Measurements from ENCODE around the gene ZNF777.

Gene ZNF777

DNA sequence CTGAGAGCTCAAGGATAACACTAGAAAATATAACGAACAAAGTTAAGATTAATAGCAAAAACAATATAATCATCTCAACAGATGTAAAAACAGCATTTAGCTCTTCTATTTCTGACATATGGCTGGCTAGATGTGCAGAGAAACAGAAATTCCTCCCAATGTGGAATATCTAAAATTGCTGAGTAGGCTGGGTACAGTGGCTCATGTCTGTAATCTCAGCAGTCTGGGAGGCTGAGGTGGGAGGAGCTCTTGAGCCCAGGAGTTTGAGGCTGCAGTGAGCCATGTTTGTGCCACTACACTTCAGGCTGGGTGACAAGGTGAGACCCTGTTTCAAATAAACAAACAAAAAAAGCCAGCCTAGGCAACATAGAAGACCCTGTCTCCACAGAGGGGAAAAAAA is 18.7 kb upstream of the ZNF777 start:
- Histone ChIP-seq H3K56ac (ENCODE audit: low read length) (no peak overlapping the region), H3K4me3 (ENCODE audit: low read length) (no peak overlapping the region), H2BK15ac (replicated peaks; ENCODE audit: low read depth) (no peak overlapping the region), H2BK5ac (ENCODE audit: low read length) (no peak overlapping the region), H4K8ac (ENCODE audit: low read depth, low read length) (no peak overlapping the region), H3K27ac (ENCODE audit: low read depth, low read length) (no peak overlapping the region), H2AK5ac (ENCODE audit: low read length) (no peak overlapping the region), H3K23ac (ENCODE audit: low read length) (no peak overlapping the region), H3K4me1 (ENCODE audit: control insufficient read depth, low read depth, low read length) (peaks cover 6% of the 10 kb centered on the region), H3K4ac (ENCODE audit: low read depth, low read length) (no peak overlapping the region), H3K79me2 (ENCODE audit: control insufficient read depth, insufficient read depth, low read length) (no peaks in the 10 kb centered on the region), H3K18ac (ENCODE audit: low read length) (no peak overlapping the region), H3K9ac (ENCODE audit: low read length) (no peak overlapping the region), H2BK120ac (ENCODE audit: low read depth, low read length) (no peak overlapping the region), H3K79me1 (ENCODE audit: low read length) (no peaks in the 10 kb centered on the region), H3K27me3 (ENCODE audit: insufficient read depth, low read length, poor library complexity) (no peaks in the 10 kb centered on the region), H4K5ac (ENCODE audit: low read length) (no peak overlapping the region), H3K36me3 (ENCODE audit: control insufficient read depth, insufficient read depth, low read length) (no peaks in the 10 kb centered on the region), H3K4me2 (ENCODE audit: low read length) (no peak overlapping the region)
- no peak for DNase-seq
- no CpG with 5 or more reads among the region's 1 CpG for WGBS (ENCODE audit: extremely low coverage, insufficient coverage, low lambda C conversion rate)

DNA sequence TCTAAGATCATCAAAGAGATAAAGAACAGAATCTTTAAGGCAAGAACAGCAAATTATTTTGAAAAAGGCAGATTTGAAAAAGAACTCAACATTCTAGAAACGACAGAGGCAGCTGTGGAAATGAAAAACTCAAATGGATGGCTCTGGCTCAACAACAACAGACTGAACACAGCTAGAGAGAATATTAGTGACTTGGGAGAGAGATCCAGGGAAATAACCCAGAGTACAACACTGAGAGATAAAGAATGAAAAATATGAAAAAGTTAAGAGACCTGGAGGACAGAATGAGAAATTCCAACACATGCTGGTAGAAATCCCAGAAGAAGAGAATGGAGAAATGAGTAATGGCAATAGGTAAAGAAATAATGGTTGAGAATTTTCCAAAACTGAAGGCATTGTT is 17.9 kb upstream of the ZNF777 start:
- Histone ChIP-seq H3K4me3 (ENCODE audit: low read length) (no peak overlapping the region), H3K9ac (ENCODE audit: low read length) (no peak overlapping the region), H3K56ac (ENCODE audit: low read length) (no peak overlapping the region), H3K79me1 (ENCODE audit: low read length) (no peaks in the 10 kb centered on the region), H3K27me3 (ENCODE audit: insufficient read depth, low read length, poor library complexity) (no peaks in the 10 kb centered on the region), H3K23ac (ENCODE audit: low read length) (no peak overlapping the region), H4K5ac (ENCODE audit: low read length) (no peak overlapping the region), H2AK5ac (ENCODE audit: low read length) (no peak overlapping the region), H3K79me2 (ENCODE audit: control insufficient read depth, insufficient read depth, low read length) (no peaks in the 10 kb centered on the region), H3K36me3 (ENCODE audit: control insufficient read depth, insufficient read depth, low read length) (peaks cover under 1% of the 10 kb centered on the region), H2BK120ac (ENCODE audit: low read depth, low read length) (no peak overlapping the region), H3K4ac (ENCODE audit: low read depth, low read length) (no peak overlapping the region), H3K4me1 (ENCODE audit: control insufficient read depth, low read depth, low read length) (peaks cover 6% of the 10 kb centered on the region), H4K8ac (ENCODE audit: low read depth, low read length) (no peak overlapping the region), H3K27ac (ENCODE audit: low read depth, low read length) (no peak overlapping the region), H3K4me2 (ENCODE audit: low read length) (no peak overlapping the region), H2BK15ac (replicated peaks; ENCODE audit: low read depth) (no peak overlapping the region), H3K18ac (ENCODE audit: low read length) (no peak overlapping the region), H2BK5ac (ENCODE audit: low read length) (no peak overlapping the region)
- WGBS (ENCODE audit: extremely low coverage, insufficient coverage, low lambda C conversion rate) = no CpG with 5 or more reads among the region's 1 CpG
- DNase-seq = no peak

DNA sequence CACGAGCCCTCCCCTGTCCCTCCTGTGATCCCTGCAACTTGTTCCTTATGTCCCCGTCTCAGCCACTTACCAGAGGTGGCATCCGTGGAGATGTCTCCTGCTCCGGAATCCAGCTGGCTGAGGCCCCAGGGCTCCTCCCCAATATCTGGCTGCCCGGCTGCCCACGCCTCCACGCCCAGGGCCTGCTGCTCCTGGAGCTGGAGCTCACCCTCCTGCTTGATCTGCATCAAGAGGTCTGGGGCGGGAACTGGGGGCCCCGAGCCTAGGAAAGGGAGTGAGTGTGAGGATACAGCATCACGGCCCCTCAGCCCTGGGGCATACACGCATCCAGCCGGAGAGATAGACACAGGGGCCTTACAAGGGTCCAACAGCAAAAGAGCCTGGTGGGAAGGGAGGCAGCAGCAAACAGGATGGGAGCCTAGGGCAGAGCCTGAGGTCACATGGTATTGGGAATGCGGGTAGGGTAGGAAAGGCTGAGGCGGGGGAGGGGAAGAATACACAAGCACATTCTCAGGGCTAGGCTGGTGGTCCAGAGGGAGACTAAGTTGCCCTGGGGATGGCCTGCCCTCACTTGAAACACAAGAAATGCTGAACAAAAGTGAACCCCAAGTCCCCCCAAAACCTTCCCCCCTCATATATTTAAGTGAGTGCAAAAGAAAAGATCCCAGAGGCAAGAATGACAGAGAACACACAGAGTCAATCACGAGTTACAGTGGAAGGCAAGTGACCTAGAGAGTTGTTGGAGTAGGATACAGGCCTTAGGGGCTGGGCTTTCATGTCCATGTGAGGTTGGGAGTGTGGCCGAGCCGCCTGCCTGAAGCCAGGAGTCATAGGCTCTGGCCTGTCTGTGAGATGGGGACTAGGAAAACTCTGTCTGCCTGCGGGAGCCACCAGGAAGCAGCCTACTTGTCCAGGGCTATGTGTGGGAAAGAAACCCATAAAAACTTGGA is 16.9 kb upstream of the ZNF777 start:
- Histone ChIP-seq H2BK5ac (ENCODE audit: low read length) (no peak overlapping the region), H3K56ac (ENCODE audit: low read length) (no peak overlapping the region), H4K8ac (ENCODE audit: low read depth, low read length) (no peak overlapping the region), H3K27me3 (ENCODE audit: insufficient read depth, low read length, poor library complexity) (no peaks in the 10 kb centered on the region), H3K4me3 (ENCODE audit: low read length) (no peak overlapping the region), H3K23ac (ENCODE audit: low read length) (no peak overlapping the region), H3K27ac (ENCODE audit: low read depth, low read length) (no peak overlapping the region), H3K9ac (ENCODE audit: low read length) (no peak overlapping the region), H3K4me2 (ENCODE audit: low read length) (no peak overlapping the region), H2BK120ac (ENCODE audit: low read depth, low read length) (no peak overlapping the region), H3K36me3 (ENCODE audit: control insufficient read depth, insufficient read depth, low read length) (peaks cover 1% of the 10 kb centered on the region), H3K18ac (ENCODE audit: low read length) (no peak overlapping the region), H3K79me1 (ENCODE audit: low read length) (no peaks in the 10 kb centered on the region), H3K4ac (ENCODE audit: low read depth, low read length) (no peak overlapping the region), H2AK5ac (ENCODE audit: low read length) (no peak overlapping the region), H3K4me1 (ENCODE audit: control insufficient read depth, low read depth, low read length) (peaks cover 6% of the 10 kb centered on the region), H2BK15ac (replicated peaks; ENCODE audit: low read depth) (no peak overlapping the region), H3K79me2 (ENCODE audit: control insufficient read depth, insufficient read depth, low read length) (no peaks in the 10 kb centered on the region), H4K5ac (ENCODE audit: low read length) (no peak overlapping the region)
- DNase-seq = peak; percentile 80
- WGBS (ENCODE audit: extremely low coverage, insufficient coverage, low lambda C conversion rate) = no CpG with 5 or more reads among the region's 18 CpGs

DNA sequence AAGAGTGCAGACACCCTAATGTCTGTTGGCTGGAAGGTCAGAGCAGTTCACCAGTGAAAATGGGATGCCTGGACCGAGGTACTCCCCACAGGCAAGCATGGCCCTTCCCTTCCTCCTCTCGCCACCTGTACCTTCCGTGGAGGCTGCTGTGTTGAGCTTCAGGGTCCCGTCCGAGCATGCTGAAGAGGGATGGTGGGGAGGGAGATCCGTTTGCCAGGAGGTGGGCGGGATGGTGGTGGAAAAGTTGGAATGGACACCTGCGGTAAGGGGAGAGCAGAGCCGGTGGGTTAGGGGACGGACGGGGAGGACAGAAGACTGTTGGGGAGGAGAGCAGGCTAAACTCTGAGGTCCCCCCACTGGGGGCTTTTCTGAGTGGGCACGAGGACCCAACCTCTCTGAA is 15.9 kb upstream of the ZNF777 start:
- no peak overlapping the region for H2BK5ac ChIP-seq (ENCODE audit: low read length)
- no peaks in the 10 kb centered on the region for H3K79me2 ChIP-seq (ENCODE audit: control insufficient read depth, insufficient read depth, low read length)
- H3K56ac ChIP-seq (ENCODE audit: low read length) = no peak overlapping the region
- H3K36me3 ChIP-seq (ENCODE audit: control insufficient read depth, insufficient read depth, low read length) = peaks cover 1% of the 10 kb centered on the region
- H3K27ac ChIP-seq (ENCODE audit: low read depth, low read length) = no peak overlapping the region
- no peak for DNase-seq
- no peak overlapping the region for H3K23ac ChIP-seq (ENCODE audit: low read length)
- no peak overlapping the region for H2BK15ac ChIP-seq (replicated peaks; ENCODE audit: low read depth)
- H3K18ac ChIP-seq (ENCODE audit: low read length) = no peak overlapping the region
- H3K4ac ChIP-seq (ENCODE audit: low read depth, low read length) = no peak overlapping the region
- no peak overlapping the region for H3K4me2 ChIP-seq (ENCODE audit: low read length)
- no peak overlapping the region for H2AK5ac ChIP-seq (ENCODE audit: low read length)
- H2BK120ac ChIP-seq (ENCODE audit: low read depth, low read length) = no peak overlapping the region
- H4K5ac ChIP-seq (ENCODE audit: low read length) = no peak overlapping the region
- no peak overlapping the region for H3K4me3 ChIP-seq (ENCODE audit: low read length)
- H4K8ac ChIP-seq (ENCODE audit: low read depth, low read length) = no peak overlapping the region
- H3K27me3 ChIP-seq (ENCODE audit: insufficient read depth, low read length, poor library complexity) = no peaks in the 10 kb centered on the region
- WGBS (ENCODE audit: extremely low coverage, insufficient coverage, low lambda C conversion rate) = no CpG with 5 or more reads among the region's 12 CpGs
- H3K4me1 ChIP-seq (ENCODE audit: control insufficient read depth, low read depth, low read length) = peaks cover 6% of the 10 kb centered on the region
- no peaks in the 10 kb centered on the region for H3K79me1 ChIP-seq (ENCODE audit: low read length)
- H3K9ac ChIP-seq (ENCODE audit: low read length) = no peak overlapping the region

DNA sequence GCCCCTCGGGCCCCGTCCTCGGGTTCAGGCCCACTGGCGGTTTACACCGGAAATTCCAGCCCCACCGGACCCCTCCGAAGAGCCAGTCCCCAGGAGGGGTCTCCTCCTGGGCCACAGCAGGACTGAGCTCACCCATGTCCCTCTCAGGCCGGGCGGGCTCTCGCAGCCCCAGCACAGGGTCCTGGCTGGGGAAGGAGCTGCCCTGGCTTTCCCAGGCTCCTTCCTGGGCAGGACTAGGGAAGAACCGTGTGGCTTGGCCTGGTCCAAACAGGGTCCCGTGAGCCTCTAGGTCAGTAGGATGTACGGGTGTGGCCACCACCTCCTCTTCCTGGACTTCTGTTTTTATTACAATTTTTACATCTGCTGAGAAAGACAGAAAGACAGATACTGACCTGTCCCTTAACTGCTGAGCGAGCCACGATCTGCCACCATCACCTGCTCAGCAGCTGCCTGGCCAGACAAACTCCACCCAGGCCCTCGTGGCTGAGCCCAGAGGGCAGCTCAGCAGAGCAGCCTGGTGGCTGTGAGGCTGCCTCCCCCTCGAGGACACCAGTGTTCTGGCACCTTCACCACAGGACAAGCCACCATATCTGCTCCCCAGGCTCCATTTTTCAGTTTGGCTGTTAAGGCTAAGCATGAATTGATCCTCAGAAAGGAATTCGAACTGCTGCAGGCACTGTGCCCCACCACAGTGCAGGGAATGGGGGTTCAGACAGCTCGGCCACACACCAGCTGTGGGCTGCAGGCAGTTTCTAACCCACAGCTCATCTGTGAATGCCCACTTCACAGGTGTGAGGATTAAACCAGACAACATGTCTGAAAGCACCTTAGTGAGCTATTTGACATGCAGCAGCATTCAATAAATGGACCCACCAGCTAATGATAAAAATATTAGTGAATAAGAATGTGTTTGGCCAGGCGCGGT is 14.5 kb upstream of the ZNF777 start:
- Histone ChIP-seq H3K4me1 (ENCODE audit: control insufficient read depth, low read depth, low read length) (peaks cover 6% of the 10 kb centered on the region), H4K8ac (ENCODE audit: low read depth, low read length) (no peak overlapping the region), H2BK120ac (ENCODE audit: low read depth, low read length) (no peak overlapping the region), H2BK15ac (replicated peaks; ENCODE audit: low read depth) (no peak overlapping the region), H3K9ac (ENCODE audit: low read length) (no peak overlapping the region), H3K4me2 (ENCODE audit: low read length) (no peak overlapping the region), H4K5ac (ENCODE audit: low read length) (no peak overlapping the region), H3K4ac (ENCODE audit: low read depth, low read length) (no peak overlapping the region), H3K56ac (ENCODE audit: low read length) (no peak overlapping the region), H3K36me3 (ENCODE audit: control insufficient read depth, insufficient read depth, low read length) (peaks cover 1% of the 10 kb centered on the region), H3K4me3 (ENCODE audit: low read length) (no peak overlapping the region), H3K79me2 (ENCODE audit: control insufficient read depth, insufficient read depth, low read length) (no peaks in the 10 kb centered on the region), H3K79me1 (ENCODE audit: low read length) (no peaks in the 10 kb centered on the region), H3K18ac (ENCODE audit: low read length) (no peak overlapping the region), H2BK5ac (ENCODE audit: low read length) (no peak overlapping the region), H3K27ac (ENCODE audit: low read depth, low read length) (no peak overlapping the region), H3K23ac (ENCODE audit: low read length) (no peak overlapping the region), H3K27me3 (ENCODE audit: insufficient read depth, low read length, poor library complexity) (no peaks in the 10 kb centered on the region), H2AK5ac (ENCODE audit: low read length) (no peak overlapping the region)
- no CpG with 5 or more reads among the region's 21 CpGs for WGBS (ENCODE audit: extremely low coverage, insufficient coverage, low lambda C conversion rate)
- no peak for DNase-seq

Data from mesendoderm (in vitro differentiated cells).